ENCODE results near the gene DTYMK.
"Not testable (repeated sequence)": the region's sequence is repeated elsewhere in the genome, so short reads cannot be mapped to it uniquely, and the experiment has no call there.

DTYMK gene

GRCh38 chr2:241671457-241672240 lies 15.0 kb downstream of the DTYMK start:
- no peak for DNase-seq

GRCh38 chr2:241670333-241671110 lies 16.1 kb downstream of the DTYMK start:
- no peak for DNase-seq

GRCh38 chr2:241668839-241669238 lies 17.8 kb downstream of the DTYMK start:
- DNase-seq = no peak

GRCh38 chr2:241668354-241668753 lies 18.3 kb downstream of the DTYMK start:
- no peak for DNase-seq

- DNase-seq = no peak
Observed at GRCh38 chr2:241666627-241667400, 19.8 kb downstream of the DTYMK start.

- DNase-seq = no peak
Observed at GRCh38 chr2:241665731-241666440, 20.7 kb downstream of the DTYMK start.

GRCh38 chr2:241662731-241663130 lies 23.9 kb downstream of the DTYMK start:
- not testable (repeated sequence) for DNase-seq

GRCh38 chr2:241660593-241661213 lies 25.9 kb downstream of the DTYMK start:
- DNase-seq = no peak

- DNase-seq = no peak
Observed at GRCh38 chr2:241659150-241659739, 27.4 kb downstream of the DTYMK start.

- no peak for DNase-seq
Observed at GRCh38 chr2:241658296-241658695, 28.3 kb downstream of the DTYMK start.

- no peak for DNase-seq
Observed at GRCh38 chr2:241657786-241658254, 28.8 kb downstream of the DTYMK start.

- DNase-seq = no peak
Observed at GRCh38 chr2:241656190-241656741, 30.3 kb downstream of the DTYMK start.

GRCh38 chr2:241655516-241656189 lies 31.0 kb downstream of the DTYMK start:
- no peak for DNase-seq

GRCh38 chr2:241654551-241654950 lies 32.1 kb downstream of the DTYMK start:
- DNase-seq = no peak

GRCh38 chr2:241653210-241653750 lies 33.3 kb downstream of the DTYMK start:
- DNase-seq = no peak

GRCh38 chr2:241652722-241653121 lies 33.9 kb downstream of the DTYMK start:
- DNase-seq = no peak

GRCh38 chr2:241652142-241652541 lies 34.5 kb downstream of the DTYMK start:
- no peak for DNase-seq

GRCh38 chr2:241649927-241650326 lies 36.7 kb downstream of the DTYMK start:
- no peak for DNase-seq

GRCh38 chr2:241649404-241649803 lies 37.2 kb downstream of the DTYMK start:
- no peak for DNase-seq

- no peak for DNase-seq
Observed at GRCh38 chr2:241648453-241648852, 38.2 kb downstream of the DTYMK start.
